Suprapubic skin (tissue), 4 donors: ENCODE results near the gene TNFAIP8L1.

Experiments used
- CTCF ChIP-seq, 2 donors: fragments of 200-600 bp in 1 of 2; fragments of 450-650 bp in 1 of 2; sonication (generic) in 1 of 2; IDR thresholded peaks; one replicate each; pipeline ENCODE4 v1.5.1; 2016 to 2019; ENCODE audit warnings: antibody characterized with exemption in 2 of 2, mild to moderate bottlenecking in 1 of 2, moderate library complexity in 1 of 2
- EP300 ChIP-seq: sonication (generic); formaldehyde crosslinking; IDR thresholded peaks from one replicate; pipeline ENCODE4 v1.6.1; 2017; ENCODE audit warnings: antibody characterized with exemption
- POLR2AphosphoS5 ChIP-seq, 3 donors: sonication (generic); formaldehyde crosslinking; IDR thresholded peaks; one replicate each; pipeline ENCODE4 v1.6.1; 2017; ENCODE audit warnings: antibody characterized with exemption in 3 of 3

GRCh38 chr19:4642625-4643024, 3.3 kb downstream of the TNFAIP8L1 start:
- TF ChIP-seq CTCF (IDR thresholded peaks at IDR 0.05): no peak
- TF ChIP-seq POLR2AphosphoS5 (IDR thresholded peaks at IDR 0.05): no peak
- no peak for TF ChIP-seq EP300
